ENCODE measurements around the gene ERFL. TPM values are rescaled to one million over a fixed set of nuclear protein-coding genes. Genes with fewer than 3 reads are reported as not detected.

ERFL gene
- total RNA-seq, 4 donors from 2014 or later: 0.94 to 1.7 (median 1.7) TPM; not detected in 1

- Histone ChIP-seq H3K4me1 (peaks cover 0 to 69% (median 33%) of the 10 kb centered on the region in 4 donors), H3K27me3 (no peaks in the 10 kb centered on the region), H3K9me3 (no peaks in the 10 kb centered on the region), H3K36me3 (peaks cover 0 to 48% (median 0%) of the 10 kb centered on the region in 3 donors), H3K27ac (peak overlapping the region in 1 of 4 donors; percentile 14), H3K4me3 (no peak overlapping the region)
- DNase-seq: no peak
- TF ChIP-seq CTCF (IDR thresholded peaks at IDR 0.05): no peak
- no peak for TF ChIP-seq POLR2A (IDR thresholded peaks at IDR 0.05)
Observed at GRCh38 chr19:41864374-41864773, 63.9 kb downstream of the ERFL start.

DNA sequence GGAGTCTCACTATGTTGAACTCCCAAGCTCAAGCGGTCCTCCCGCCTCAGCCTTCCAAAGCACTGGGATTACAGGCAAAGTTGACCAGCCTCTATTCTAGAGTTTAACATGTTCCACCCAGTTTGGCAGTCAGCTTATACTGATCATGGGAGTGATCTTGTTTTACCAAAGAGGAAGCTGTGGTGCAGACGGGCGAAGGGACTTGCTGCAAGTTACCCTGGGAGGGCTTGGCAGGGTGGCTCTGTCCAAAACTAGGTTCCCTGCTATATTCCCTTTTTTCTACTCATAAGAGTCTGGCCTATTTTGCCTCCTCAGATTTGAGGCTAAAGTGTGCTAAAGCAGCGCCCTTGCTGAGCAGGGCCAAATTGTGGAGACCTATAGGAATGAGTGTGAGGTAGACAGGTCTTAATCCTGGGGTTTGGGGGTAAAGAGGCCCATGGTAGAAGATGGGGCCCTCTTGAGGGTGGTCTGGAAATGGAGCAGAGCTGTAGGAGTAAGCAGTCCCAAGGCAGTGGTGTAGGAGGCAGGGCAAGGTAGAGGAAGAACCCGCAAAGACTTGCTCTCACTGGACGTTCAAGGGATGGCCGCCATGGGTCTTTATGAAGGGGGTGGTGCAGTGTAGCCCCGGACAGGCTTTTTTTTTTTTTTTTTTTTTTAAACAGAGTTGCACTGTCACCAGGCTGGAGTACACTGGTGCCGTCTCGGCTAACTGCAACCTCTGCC is 64.9 kb downstream of the ERFL start:
- no peaks in the 10 kb centered on the region for H3K9me3 ChIP-seq
- no peak overlapping the region for H3K4me3 ChIP-seq
- peaks cover 0 to 42% (median 0%) of the 10 kb centered on the region in 3 donors for H3K36me3 ChIP-seq
- peak overlapping the region in 1 of 4 donors; percentile 46 for H3K27ac ChIP-seq
- H3K4me1 ChIP-seq: peaks cover 0 to 59% (median 32%) of the 10 kb centered on the region in 4 donors
- no peaks in the 10 kb centered on the region for H3K27me3 ChIP-seq
- TF ChIP-seq CTCF (IDR thresholded peaks at IDR 0.05) (no peak), POLR2A (IDR thresholded peaks at IDR 0.05) (no peak)
- no peak for DNase-seq

DNA sequence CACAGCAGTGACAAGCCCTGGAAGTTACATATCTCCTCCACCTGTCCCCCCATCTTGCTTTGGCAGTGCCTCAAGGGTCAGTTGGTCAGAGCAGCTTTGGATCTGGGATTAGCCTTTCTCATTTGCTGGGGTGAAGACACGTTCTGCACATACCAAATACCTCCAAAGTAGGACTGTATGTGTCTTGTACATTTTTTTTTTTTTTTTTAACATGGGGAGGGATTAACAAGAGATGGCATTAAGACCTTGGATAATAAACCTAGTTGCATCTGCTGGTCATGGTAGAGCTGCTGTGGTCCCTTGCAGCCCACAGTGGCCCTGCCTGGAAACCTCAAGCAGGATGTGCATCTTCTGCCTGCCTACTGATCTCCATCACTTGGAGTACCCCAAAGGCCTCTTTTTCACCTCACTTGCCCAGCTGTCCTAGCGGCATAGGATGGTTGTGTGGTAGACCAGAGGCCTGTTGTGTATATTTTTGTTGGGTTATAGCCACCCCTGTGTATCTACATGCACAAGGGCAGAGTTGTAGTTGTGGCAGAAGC is 65.7 kb downstream of the ERFL start:
- peak overlapping the region in 1 of 4 donors; percentile 46 for H3K27ac ChIP-seq
- no peaks in the 10 kb centered on the region for H3K27me3 ChIP-seq
- H3K36me3 ChIP-seq: peaks cover 0 to 42% (median 0%) of the 10 kb centered on the region in 3 donors
- TF ChIP-seq POLR2A (IDR thresholded peaks at IDR 0.05) (no peak), CTCF (IDR thresholded peaks at IDR 0.05) (no peak)
- H3K9me3 ChIP-seq: no peaks in the 10 kb centered on the region
- no peak for DNase-seq
- H3K4me3 ChIP-seq: no peak overlapping the region
- H3K4me1 ChIP-seq: peaks cover 0 to 50% (median 29%) of the 10 kb centered on the region in 4 donors

DNA sequence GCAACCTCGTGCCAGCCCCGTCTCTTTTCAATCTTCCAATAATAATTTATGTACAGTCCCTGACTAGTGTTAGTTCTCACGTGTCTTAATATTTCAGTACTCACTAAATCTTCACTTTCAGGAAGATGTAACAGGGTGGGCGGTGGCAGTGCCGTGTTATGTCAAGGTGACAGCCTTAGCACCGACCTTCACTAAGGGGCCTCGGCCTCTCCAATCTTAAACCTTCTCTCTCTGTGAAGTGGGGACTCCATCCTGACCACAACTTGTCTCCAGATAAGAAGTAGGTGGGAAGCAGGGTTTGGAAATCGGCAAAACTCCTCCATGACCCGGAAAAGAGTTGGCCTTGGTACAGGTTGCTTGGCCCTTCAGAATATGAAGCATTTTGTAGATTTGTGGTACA is 66.4 kb downstream of the ERFL start:
- no peak for TF ChIP-seq CTCF (IDR thresholded peaks at IDR 0.05)
- TF ChIP-seq POLR2A (IDR thresholded peaks at IDR 0.05): no peak
- Histone ChIP-seq H3K4me1 (peaks cover 0 to 46% (median 29%) of the 10 kb centered on the region in 4 donors), H3K9me3 (no peaks in the 10 kb centered on the region), H3K27me3 (no peaks in the 10 kb centered on the region), H3K36me3 (peaks cover 0 to 42% (median 0%) of the 10 kb centered on the region in 3 donors), H3K27ac (peak overlapping the region in 1 of 4 donors; percentile 46), H3K4me3 (no peak overlapping the region)
- DNase-seq: no peak

- peaks cover 0 to 45% (median 27%) of the 10 kb centered on the region in 4 donors for H3K4me1 ChIP-seq
- no peaks in the 10 kb centered on the region for H3K27me3 ChIP-seq
- H3K9me3 ChIP-seq: no peaks in the 10 kb centered on the region
- H3K4me3 ChIP-seq: peak overlapping the region; percentile 80 to 98 (median 90)
- TF ChIP-seq CTCF (IDR thresholded peaks at IDR 0.05): no peak
- TF ChIP-seq POLR2A (IDR thresholded peaks at IDR 0.05): no peak
- no peak for DNase-seq
- H3K27ac ChIP-seq: peak overlapping the region; percentile 90 to 97 (median 94)
- H3K36me3 ChIP-seq: peaks cover 0 to 42% (median 0%) of the 10 kb centered on the region in 3 donors
Observed at GRCh38 chr19:41861116-41861768, 67.0 kb downstream of the ERFL start.

Measured in Peyer's patch (tissue), 4 donors.